HG03060 (cell line): Measurements from ENCODE around the gene NDUFV2.
"Not testable (repeated sequence)": the region's sequence is repeated elsewhere in the genome, so short reads cannot be mapped to it uniquely, and the experiment has no call there.

ENCODE experiments used
- ATAC-seq: cut with Tn5 transposase; IDR thresholded peaks from one replicate; pipeline ENCODE4 v1.9.1; 2021; ENCODE audit warnings: low read depth, moderate number of reproducible peaks; ENCODE audit not compliant: unreplicated experiment

The NDUFV2 gene

DNA sequence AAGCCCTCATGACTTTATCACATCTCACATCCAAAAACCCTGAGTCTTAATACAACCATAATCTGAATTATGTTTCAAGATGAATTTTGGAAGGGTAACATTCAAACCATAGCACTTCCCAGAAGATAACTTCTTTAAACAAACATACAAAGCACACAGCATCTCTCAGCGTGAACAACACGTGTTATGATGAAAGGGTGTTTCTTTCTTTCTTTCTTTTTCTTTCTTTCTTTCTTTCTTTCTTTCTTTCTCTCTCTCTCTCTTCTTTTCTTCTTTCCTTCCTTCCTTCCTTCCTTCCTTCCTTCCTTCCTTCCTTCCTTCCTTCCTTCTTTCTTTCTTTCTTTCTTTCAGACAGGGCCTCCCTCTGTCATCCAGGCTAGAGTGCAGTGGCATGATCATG is 13.8 kb upstream of the NDUFV2 start:
- not testable (repeated sequence) for ATAC-seq

DNA sequence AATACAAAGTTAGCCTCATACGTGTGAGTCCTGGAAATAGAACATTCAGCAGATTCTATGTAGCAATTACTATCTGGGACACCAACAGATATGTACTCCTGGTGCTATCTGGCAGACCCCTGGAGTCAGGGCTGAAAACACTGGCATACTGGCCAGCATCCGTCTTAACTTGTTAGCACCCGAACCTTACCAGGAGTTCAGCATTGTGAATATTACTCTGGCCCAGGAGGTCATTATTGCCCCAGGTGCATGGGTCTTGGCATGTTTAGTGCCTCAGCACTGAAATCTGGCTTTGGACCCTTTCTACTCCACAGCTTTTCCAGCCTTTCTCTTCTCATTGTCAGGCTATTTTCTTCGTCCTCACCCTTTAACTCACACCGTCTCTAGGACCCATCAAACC is 11.9 kb upstream of the NDUFV2 start:
- no peak for ATAC-seq

DNA sequence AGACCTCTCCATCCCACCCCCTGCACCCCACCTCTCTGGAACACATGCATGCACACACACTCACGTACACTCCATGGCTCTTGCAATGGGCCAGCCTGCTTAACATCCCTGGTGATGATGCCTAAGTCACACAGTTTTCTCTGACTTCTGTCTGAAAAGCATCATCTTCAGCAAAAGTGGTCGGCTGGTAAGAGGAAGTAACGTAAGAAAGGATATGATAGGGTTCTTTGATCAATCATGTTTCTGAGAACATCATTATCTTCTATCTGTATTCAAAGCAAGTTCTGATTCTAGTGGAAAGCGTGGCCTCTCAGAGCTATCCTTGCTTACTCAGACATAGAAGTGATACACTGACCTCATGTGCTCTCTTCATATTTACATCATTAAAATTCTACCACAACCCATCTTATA is 11.4 kb upstream of the NDUFV2 start:
- ATAC-seq = no peak

DNA sequence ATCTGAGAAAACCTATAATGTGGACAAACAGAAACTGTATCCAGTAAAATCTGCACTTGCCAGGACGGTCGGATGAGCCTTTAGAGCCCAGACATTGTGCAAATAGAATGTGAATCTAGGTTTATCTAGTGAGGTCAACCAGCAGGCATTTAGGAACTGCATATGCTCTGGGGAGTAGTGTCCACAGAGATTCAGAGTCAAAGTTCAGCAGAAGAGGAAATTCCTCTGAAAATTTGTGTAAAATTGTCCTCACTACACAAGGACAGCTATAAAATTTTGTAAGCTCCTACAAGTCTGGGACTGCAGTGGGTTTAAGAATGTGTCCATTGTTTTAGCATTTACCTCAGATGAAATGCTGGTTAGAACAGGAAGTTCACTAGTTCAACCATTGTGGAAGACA is 9.8 kb upstream of the NDUFV2 start:
- no peak for ATAC-seq

DNA sequence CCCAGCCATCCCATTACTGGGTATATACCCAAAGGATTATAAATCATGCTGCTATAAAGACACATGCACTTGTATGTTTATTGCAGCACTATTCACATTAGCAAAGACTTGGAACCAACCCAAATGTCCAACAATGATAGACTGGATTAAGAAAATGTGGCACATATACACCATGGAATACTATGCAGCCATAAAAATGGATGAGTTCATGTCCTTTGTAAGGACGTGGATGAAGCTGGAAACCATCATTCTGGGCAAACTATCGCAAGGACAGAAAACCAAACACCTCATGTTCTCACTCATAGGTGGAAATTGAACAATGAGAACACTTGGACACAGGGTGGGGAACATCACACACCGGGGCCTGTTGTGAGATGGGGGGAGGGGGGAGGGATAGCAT is 9.4 kb upstream of the NDUFV2 start:
- not testable (repeated sequence) for ATAC-seq

DNA sequence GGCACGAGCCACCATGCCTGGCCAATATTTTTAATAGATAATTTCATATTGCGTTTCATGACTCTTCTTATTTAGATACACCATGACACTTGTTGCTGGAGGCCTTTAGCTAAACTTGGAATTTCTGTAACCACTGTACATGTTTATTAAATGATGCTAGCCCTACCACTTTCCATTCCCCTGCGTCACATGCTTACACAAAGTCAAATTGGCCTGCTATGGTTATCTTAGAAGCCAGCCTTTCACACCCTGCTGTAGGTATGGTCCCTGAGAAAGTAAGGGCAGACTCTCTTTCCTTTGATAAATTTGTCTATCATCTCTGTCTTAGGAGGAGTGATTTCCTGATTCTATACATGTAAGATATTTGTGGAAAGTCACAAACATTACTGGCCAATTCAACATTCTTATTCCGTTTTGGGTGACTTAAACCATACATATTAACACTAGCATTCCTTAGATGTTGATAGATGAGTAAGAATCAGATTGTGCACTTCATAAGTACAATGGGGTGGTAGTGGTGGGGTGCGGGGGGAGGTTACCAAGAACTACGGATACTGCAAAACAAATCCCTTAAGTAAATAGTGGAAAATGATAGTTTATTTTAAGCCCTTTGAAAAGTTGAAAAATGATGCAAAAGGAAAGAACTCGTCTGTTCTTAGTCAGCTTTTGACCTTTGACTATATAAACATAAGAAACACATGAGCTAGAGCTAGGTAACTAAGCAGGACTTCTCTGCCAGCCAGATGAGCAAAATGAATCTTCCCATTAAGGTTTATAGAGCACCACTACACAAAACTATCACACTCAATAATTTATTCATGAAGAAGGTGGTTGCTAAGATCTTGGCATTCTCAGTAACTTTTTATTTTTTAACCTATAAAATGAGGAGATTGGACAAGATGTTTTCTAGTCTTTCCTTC is 7.9 kb upstream of the NDUFV2 start:
- ATAC-seq = no peak

DNA sequence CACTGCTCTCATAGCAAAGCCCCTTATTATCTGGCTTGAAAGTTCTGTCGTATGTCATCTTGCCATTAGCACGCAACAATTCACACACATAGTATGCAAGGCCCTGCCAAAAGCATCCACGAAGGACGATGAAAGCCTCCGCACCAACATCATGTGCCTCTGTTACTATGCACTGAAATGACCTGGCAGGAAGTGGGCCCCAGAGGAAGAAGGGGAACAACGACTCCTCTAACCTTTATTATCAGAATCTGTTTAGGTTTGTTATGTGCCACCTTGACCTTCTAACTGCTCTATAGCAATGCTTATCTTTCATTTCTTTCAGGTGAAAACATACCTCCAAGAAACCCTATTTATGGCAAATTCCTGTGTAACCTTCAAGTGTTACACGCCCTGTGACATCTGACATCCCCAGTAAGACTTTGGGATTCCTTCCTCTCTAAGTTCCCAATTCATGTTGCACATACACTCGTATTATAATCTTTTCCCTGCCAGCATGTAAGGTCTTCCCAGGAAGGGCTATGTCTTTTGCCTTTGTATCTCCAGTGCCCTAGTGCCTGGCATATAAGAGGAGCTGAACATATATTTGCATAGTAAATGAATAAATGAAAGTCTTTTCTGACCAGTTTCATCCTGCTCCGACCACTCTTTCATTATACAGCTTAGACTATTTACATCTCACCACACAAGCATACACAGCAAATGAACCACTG is 7.0 kb upstream of the NDUFV2 start:
- peak; percentile 87 for ATAC-seq

DNA sequence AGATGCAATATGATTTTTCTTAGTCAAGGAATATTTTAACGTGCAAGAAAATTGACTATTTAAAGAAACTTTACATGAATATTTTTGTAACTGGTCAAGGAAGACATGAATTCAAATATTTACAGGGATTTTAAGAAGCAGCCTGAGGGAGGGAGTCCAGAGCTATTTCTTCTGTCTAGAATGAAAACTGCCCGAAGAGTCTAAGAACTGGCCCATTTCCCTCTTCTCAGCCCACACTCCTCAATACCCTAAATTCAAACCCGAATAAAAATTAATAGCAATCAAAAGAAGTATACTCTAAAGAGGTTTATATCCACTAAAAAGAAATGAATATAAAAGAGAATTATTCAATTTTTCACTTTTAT is 6.5 kb upstream of the NDUFV2 start:
- peak; percentile 3 for ATAC-seq

DNA sequence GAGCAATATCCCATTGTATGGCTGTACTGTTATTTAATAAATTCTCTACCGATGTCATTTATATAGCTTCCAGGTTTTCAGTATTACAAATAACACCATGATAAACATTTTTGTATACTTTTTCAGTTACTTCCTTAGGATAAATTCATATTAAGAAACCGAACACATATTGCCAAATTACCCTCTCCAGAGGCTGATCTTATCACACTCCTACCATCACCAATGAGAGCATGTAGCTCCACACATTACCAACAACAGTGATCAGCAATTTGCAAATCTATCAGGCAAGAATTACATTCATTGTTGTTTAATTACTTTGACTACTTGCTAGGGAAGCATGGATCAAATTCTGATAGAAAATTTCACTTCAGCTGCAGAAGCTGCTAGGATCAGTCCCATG is 5.8 kb upstream of the NDUFV2 start:
- no peak for ATAC-seq

DNA sequence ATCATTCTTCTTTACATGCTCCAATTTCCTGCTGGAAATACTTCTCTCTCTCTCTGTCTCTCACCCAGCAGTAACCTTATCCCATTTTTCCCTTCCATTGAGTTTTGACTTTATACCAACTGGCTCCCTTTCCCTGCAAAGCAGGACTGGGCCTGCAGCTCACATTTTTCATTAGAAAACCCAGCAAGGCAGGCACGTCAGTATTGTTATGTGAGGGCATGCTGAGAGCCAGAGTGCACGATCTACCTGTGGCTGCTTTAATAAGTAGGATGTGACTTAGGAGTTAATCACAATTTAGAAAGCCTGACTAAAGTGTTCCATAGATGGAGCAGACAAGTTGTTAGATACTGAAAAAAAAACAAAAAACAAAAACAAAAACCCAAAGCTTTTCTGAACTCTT is 5.2 kb upstream of the NDUFV2 start:
- no peak for ATAC-seq

DNA sequence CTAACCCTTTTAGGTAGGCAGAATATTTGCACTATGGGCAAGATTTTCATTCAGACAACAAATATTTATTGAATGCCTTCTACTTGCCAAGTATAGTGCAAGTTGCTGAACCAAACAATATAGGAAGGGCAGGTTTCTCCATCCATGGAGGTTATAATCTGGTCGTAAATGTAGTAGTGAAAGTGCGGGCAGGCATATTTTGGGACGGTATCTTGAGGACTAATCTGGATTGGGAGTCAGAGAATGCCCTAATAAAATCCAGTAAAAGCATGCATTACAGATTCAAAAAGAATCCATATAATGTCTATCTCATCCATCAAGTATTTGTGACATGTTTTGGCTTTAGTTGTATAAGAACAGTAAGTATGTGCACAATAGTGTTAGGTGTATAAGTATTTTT is 1.7 kb upstream of the NDUFV2 start:
- no peak for ATAC-seq

DNA sequence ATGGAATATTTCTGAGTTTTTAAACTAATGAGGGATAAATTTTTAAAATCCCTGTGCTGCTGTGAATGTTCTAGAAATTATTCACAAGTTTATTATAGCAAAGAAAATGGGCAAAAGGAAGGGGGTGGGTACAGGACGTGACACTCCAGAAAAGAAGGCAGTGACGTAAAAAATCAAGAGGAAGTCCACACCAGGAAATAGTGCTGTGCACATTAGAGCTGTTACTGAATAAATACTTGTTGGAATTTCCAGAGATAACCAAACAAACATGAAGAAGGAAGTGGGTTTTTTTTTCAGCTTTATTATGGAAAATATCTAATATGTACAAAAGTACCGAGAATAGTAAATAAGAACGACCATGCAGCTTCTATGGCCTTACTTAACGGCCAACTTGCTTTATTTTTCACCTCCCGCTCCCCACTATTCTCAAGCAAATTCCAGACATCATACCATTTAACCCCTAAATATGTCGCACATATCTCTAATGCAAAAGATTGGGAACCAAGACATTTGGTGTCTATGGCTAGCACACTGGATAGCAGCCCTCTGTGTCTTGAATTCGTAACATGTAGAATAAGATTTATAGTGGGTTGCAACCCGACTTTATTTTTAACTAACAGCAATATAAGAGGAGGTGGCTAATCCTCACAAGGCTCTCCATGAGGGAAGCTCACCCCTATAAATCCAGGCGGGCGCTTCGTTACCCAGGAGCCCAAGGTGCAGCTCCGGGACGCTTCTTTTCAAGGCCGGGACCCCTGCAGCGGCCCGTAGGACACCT is 580 bp upstream of the NDUFV2 start:
- peak; percentile 5 for ATAC-seq

DNA sequence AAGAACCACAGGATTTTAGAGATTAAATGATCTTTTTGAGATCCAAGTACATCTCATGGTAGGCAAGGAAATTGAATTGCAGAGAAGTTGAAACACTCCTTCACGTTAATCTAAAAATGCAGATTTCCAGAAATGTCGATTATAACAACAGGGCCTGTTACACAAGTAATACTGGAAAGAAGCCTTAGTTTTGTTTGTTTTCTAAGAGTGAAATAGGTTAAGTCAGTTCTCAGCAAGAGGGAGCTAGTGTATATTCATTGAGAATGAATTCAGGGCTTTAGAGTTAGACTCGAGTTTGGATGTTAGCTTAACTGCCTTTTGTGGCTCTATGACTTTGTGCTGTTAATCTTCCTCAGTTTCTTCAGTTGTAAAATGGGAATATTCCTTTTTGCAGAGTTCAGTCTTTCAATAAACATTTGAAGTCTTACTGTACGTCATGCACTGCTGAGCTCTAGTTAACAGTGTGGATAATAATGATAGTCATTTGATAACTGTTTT is 926 bp downstream of the NDUFV2 start:
- no peak for ATAC-seq

DNA sequence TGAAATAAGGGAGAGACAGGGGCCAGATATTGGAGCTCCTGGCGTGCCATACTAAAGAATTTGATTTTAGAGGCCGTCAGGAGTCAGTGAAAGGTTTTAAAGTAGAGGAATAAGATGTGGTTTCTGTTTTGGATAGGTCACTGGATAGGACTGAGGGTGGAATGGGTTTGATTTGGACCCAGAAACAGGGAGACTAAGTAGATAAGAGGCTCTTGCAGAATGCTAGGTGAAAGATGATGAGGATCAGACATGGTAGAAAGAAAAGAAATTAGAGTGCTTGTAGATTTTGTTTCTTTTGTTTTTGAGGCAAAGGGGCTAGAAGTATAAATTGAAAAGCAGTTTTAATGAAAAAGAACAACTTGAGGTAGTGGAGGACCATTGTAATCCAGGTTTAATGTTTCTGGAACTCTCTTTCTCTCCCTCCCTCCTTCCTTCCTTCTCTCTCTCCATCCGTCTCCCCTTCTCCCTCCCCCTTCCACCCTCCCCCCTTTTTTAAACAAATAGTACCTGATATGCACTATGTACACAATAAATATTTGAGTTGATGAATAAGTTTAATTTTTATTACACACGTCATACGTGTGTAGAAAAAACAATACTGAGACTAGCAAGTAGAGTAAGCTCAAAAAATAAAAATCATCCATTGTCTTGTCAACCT is 1.9 kb downstream of the NDUFV2 start:
- ATAC-seq = no peak

DNA sequence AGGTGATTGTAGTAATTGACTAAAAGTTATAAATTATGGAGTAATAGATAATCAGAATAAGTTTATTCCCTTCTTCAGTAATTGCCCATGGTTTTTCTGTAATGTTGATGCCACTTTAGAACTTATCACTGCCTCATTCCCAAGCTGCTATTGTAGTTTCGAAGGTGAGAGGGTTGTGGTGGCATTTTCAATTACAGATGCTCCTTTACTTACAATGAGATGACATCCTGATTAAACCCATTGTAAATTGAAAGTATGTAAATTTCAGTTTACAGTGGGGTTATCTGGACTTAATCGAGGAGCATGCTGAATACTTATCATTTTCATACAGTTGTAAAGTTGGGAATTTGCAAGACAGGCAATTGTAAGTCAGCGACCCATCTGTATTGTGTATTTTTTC is 2.9 kb downstream of the NDUFV2 start:
- no peak for ATAC-seq

DNA sequence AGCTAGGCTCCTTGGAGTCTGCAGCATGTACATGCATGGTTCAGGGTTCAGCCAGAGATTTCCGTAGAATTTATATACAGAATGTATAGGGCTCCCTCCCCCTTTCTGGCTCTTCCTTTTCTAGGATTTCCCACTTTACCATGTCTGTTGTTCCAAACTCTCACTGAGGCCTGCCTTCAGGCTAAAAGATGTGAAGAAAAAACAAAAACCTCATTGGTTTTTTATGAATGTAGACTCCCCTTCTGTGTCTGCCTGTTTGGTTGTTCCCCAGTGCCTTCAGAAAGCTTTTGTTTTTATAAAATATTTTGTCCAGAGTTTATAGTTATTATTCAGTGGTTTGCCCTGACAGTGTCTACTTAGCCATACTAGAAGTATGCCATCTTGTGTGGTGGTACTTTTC is 3.6 kb downstream of the NDUFV2 start:
- no peak for ATAC-seq

DNA sequence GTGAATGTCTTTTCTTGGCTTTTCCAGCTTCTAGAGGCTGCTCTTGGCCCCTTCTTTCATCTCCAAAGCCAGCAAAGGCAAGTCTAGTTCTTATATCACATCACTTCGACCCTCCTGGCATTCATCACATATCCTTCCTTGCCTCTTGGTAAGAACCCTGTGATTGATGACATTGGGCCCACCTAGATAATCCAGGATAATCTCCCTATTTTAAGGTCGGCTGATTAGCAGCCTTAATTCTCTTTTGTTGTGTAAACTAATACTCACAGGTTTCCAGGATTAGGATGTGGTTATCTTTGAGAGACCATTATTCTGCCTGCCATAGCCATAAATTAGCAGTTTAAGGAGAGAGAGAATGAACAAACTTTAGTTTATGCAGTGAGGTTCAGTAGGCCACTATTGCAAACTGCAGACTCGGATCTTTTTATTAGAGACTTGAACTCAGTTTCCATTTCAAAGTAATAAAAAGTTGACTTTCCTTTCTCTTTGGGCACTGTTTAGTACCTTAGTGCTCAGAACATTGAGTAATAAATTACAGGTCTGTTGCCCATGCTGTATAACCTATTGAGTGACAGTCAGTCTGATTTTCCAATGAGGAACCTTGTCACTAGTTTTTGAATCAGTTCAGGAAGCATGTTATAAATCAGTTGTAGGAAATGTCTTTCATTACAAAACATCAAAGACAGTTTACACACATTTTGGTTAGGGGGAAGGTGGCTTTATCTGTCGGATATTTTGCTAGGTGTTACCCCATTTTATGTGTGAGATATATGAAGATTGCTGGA is 4.5 kb downstream of the NDUFV2 start:
- ATAC-seq = no peak

DNA sequence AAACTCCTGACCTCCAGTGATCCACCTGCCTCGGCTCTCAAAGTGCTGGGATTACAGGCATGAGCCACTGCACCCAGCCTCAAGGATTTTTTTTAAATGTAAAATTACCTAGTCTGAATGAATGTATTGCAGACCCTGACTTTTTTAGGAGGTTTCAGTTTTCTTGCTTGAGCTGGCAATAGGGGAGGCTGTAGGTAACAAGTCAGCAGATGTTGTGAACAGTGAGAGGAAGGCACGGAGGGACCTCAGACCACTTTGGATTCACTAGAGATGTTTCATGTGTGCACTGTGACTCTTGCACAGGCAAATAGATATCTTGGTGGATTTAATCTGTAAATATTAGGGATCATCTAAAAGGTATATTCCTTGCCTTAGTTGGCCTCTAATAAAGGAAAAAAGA is 6.4 kb downstream of the NDUFV2 start:
- no peak for ATAC-seq

DNA sequence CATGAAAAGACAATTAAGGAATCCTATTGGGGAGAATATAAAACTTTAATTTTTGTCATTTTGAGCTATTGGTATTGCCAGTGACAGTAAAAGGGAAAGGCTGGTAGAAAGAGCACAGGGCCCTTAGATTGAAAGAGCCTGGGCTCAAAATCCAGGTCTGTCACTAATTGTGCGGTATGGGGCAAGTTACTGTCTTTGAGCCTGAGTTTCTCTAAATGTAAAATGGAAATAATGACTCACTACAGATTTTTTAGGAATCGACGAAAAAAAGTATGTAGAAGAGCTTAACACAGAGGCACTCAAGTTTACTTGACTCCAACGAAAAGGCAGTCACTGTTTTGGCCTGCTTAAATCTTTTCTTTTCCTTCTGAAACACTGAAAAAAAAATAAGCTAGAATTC is 7.0 kb downstream of the NDUFV2 start:
- no peak for ATAC-seq
